Measurements from ENCODE around the gene TNFSF15.
A peak's percentile ranks its signal among the peaks of the same experiment; 100 is the strongest.

Gene TNFSF15

GRCh38 chr9:114805670-114806525 lies at the start of gene TNFSF15:
TSS of gene TNFSF15 (minus strand) at chr9:114806039. CDS start at chr9:114806012, 27 bp downstream.
- peak; percentile 32 for DNase-seq

- no peak for DNase-seq
These were observed 49.6 kb upstream of the TNFSF15 start for GRCh38 chr9:114855488-114855887.

- no peak for DNase-seq
These were observed 49.0 kb upstream of the TNFSF15 start for GRCh38 chr9:114854736-114855355.

GRCh38 chr9:114853071-114853855 lies 47.4 kb upstream of the TNFSF15 start:
- no peak for DNase-seq

- DNase-seq = no peak
These were observed 46.3 kb upstream of the TNFSF15 start for GRCh38 chr9:114852050-114852594.

- no peak for DNase-seq
These were observed 45.5 kb upstream of the TNFSF15 start for GRCh38 chr9:114851306-114851705.

- no peak for DNase-seq
These were observed 45.0 kb upstream of the TNFSF15 start for GRCh38 chr9:114850871-114851270.

GRCh38 chr9:114849450-114849849 lies 43.6 kb upstream of the TNFSF15 start:
- DNase-seq = no peak

GRCh38 chr9:114847492-114848417 lies 41.9 kb upstream of the TNFSF15 start:
- no peak for DNase-seq

- no peak for DNase-seq
These were observed 39.5 kb upstream of the TNFSF15 start for GRCh38 chr9:114845373-114845772.

GRCh38 chr9:114844766-114845165 lies 38.9 kb upstream of the TNFSF15 start:
- DNase-seq = no peak

GRCh38 chr9:114837923-114838322 lies 32.1 kb upstream of the TNFSF15 start:
- DNase-seq = no peak

- DNase-seq = no peak
These were observed 30.9 kb upstream of the TNFSF15 start for GRCh38 chr9:114836769-114837168.

- no peak for DNase-seq
These were observed 28.5 kb upstream of the TNFSF15 start for GRCh38 chr9:114834386-114834785.

GRCh38 chr9:114830546-114830945 lies 24.7 kb upstream of the TNFSF15 start:
- no peak for DNase-seq

GRCh38 chr9:114829574-114830440 lies 24.0 kb upstream of the TNFSF15 start:
- no peak for DNase-seq

- DNase-seq = no peak
These were observed 22.4 kb upstream of the TNFSF15 start for GRCh38 chr9:114828303-114828650.

GRCh38 chr9:114827641-114828302 lies 21.9 kb upstream of the TNFSF15 start:
- DNase-seq = no peak

- DNase-seq = no peak
These were observed 20.6 kb upstream of the TNFSF15 start for GRCh38 chr9:114826431-114826830.

- DNase-seq = no peak
These were observed 19.4 kb upstream of the TNFSF15 start for GRCh38 chr9:114825126-114825795.
